Neural progenitor cell (in vitro differentiated cells): Measurements from ENCODE around the gene WWC1. TPM values are rescaled to one million over a fixed set of nuclear protein-coding genes. Genes with fewer than 3 reads are reported as not detected.
A peak's percentile ranks its signal among the peaks of the same experiment; 100 is the strongest.
"Not testable (repeated sequence)": the region's sequence is repeated elsewhere in the genome, so short reads cannot be mapped to it uniquely, and the experiment has no call there.

Source experiments
- DNase-seq: peaks from one replicate; pipeline ENCODE4 v3.0.0-alpha.2; 2016; ENCODE audit warnings: low spot score
- H2AFZ ChIP-seq: fragments of 200-600 bp; sonication (generic); replicated peaks from 2 replicates; pipeline ENCODE4 v1.6.1; 2016; ENCODE audit warnings: antibody characterized with exemption
- H3F3A ChIP-seq: fragments of 200-600 bp; sonication (generic); 2 replicates; pipeline ENCODE4 v1.6.1; 2016; ENCODE audit warnings: antibody characterized with exemption, low read depth
- H3K27ac ChIP-seq: fragments of 200-600 bp; sonication (generic); 2 replicates; pipeline ENCODE4 v1.5.1; 2016; ENCODE audit warnings: mild to moderate bottlenecking
- H3K27me3 ChIP-seq: fragments of 200-600 bp; sonication (generic); 2 replicates; pipeline ENCODE4 v1.6.1; 2016; ENCODE audit warnings: mild to moderate bottlenecking, moderate library complexity
- H3K36me3 ChIP-seq: fragments of 200-600 bp; sonication (generic); 2 replicates; pipeline ENCODE4 v1.5.1; 2016
- H3K4me1 ChIP-seq: fragments of 200-600 bp; sonication (generic); 2 replicates; pipeline ENCODE4 v1.6.1; 2016; ENCODE audit warnings: mixed run types
- H3K4me2 ChIP-seq: fragments of 200-600 bp; sonication (generic); 2 replicates; pipeline ENCODE4 v1.6.1; 2016
- H3K4me3 ChIP-seq: fragments of 200-600 bp; sonication (generic); 2 replicates; pipeline ENCODE4 v1.5.1; 2016
- H3K79me2 ChIP-seq: fragments of 200-600 bp; sonication (generic); 2 replicates; pipeline ENCODE4 v1.6.1; 2016; ENCODE audit warnings: low read depth
- H3K9ac ChIP-seq: fragments of 200-600 bp; sonication (generic); 2 replicates; pipeline ENCODE4 v1.6.1; 2016
- H3K9me3 ChIP-seq: fragments of 200-600 bp; sonication (generic); 2 replicates; pipeline ENCODE4 v1.5.1; 2016; ENCODE audit warnings: low read depth
- H4K20me1 ChIP-seq: fragments of 200-600 bp; sonication (generic); 2 replicates; pipeline ENCODE4 v1.6.1; 2016; ENCODE audit warnings: low read depth
- H3K27ac Mint-ChIP-seq: 3 replicates; pipeline ENCODE4 v1.8.0; 2021; ENCODE audit warnings: mixed read lengths
- H3K27me3 Mint-ChIP-seq: 2 replicates; pipeline ENCODE4 v1.8.0; 2022; ENCODE audit warnings: low read depth, mild to moderate bottlenecking, inconsistent platforms, moderate library complexity, mixed read lengths; ENCODE audit not compliant: insufficient read depth
- H3K36me3 Mint-ChIP-seq: 3 replicates; pipeline ENCODE4 v1.8.0; 2021; ENCODE audit warnings: mixed read lengths
- H3K4me1 Mint-ChIP-seq: 3 replicates; pipeline ENCODE4 v1.8.0; 2021; ENCODE audit warnings: mixed read lengths
- H3K4me3 Mint-ChIP-seq: 3 replicates; pipeline ENCODE4 v1.8.0; 2021; ENCODE audit warnings: mild to moderate bottlenecking, moderate library complexity, mixed read lengths
- H3K9me3 Mint-ChIP-seq: 3 replicates; pipeline ENCODE4 v1.8.0; 2020; ENCODE audit warnings: mixed read lengths
- CTCF ChIP-seq: fragments of 200-600 bp; sonication (generic); IDR thresholded peaks from 2 replicates; pipeline ENCODE4 v1.5.1; 2017; ENCODE audit warnings: antibody characterized with exemption, mild to moderate bottlenecking
- EZH2 ChIP-seq: fragments of 200-600 bp; sonication (generic); IDR thresholded peaks from 2 replicates; pipeline ENCODE4 v1.6.1; 2017; ENCODE audit warnings: antibody characterized with exemption, mild to moderate bottlenecking, moderate library complexity
- EZH2phosphoT487 ChIP-seq: fragments of 200-600 bp; sonication (generic); IDR thresholded peaks from 2 replicates; pipeline ENCODE4 v1.6.1; 2017; ENCODE audit warnings: antibody characterized with exemption
- total RNA-seq: library from RNA; depleted of rRNA; stranded (reverse); fragments of >200 nt; gene quantifications from 2 replicates; pipeline ENCODE4 v1.2.3, GENCODE V29; 2015; ENCODE audit warnings: low replicate concordance

The WWC1 gene
- total RNA-seq, 1 donor from 2014 or later, result 6.7 TPM

- no peak overlapping the region for H3K27ac ChIP-seq
- Mint-ChIP-seq H3K4me1 (peaks cover 42% of the 10 kb centered on the region), H3K36me3 (no peaks in the 10 kb centered on the region), H3K4me3 (no peak overlapping the region), H3K9me3 (no peaks in the 10 kb centered on the region), H3K27ac (no peak overlapping the region), H3K27me3 (peaks cover 13% of the 10 kb centered on the region)
- H3K36me3 ChIP-seq, result no peaks in the 10 kb centered on the region
- H3K27me3 ChIP-seq, result no peaks in the 10 kb centered on the region
- H3K9ac ChIP-seq, result no peak overlapping the region
- H3K79me2 ChIP-seq, result no peaks in the 10 kb centered on the region
- TF ChIP-seq EZH2 (no peak), EZH2phosphoT487 (no peak), CTCF (no peak)
- DNase-seq, result no peak
- no peaks in the 10 kb centered on the region for H3K9me3 ChIP-seq
- peaks cover 13% of the 10 kb centered on the region for H3K4me1 ChIP-seq
- H4K20me1 ChIP-seq, result peaks cover 6% of the 10 kb centered on the region
- H3K4me3 ChIP-seq, result no peak overlapping the region
- H3K4me2 ChIP-seq, result no peak overlapping the region
- H2AFZ ChIP-seq, result no peak overlapping the region
- peaks cover 16% of the 10 kb centered on the region for H3F3A ChIP-seq
Observed at GRCh38 chr5:168337361-168337760, 45.9 kb downstream of the WWC1 start.

GRCh38 chr5:168339109-168339771, 47.8 kb downstream of the WWC1 start:
- peak; percentile 44 for DNase-seq

GRCh38 chr5:168339772-168340140, 48.3 kb downstream of the WWC1 start:
- H3K4me1 ChIP-seq, H3K36me3 Mint-ChIP-seq, H2AFZ ChIP-seq, H3K27ac Mint-ChIP-seq, H3K79me2 ChIP-seq, H3K9me3 Mint-ChIP-seq, H3K9me3 ChIP-seq, H3K4me3 ChIP-seq, H3K4me3 Mint-ChIP-seq, H3K9ac ChIP-seq, H4K20me1 ChIP-seq, H3K36me3 ChIP-seq, H3K27me3 ChIP-seq, H3F3A ChIP-seq, H3K4me2 ChIP-seq, DNase-seq, H3K27ac ChIP-seq: not testable (repeated sequence)
- Mint-ChIP-seq H3K27me3 (peaks cover 10% of the 10 kb centered on the region), H3K4me1 (peaks cover 22% of the 10 kb centered on the region)

More at GRCh38 chr5:168339109-168339771, 47.8 kb downstream of the WWC1 start:
- H3K36me3 ChIP-seq, result no peaks in the 10 kb centered on the region
- TF ChIP-seq EZH2phosphoT487, result no peak
- no peak for TF ChIP-seq EZH2
- TF ChIP-seq CTCF, result peak; percentile 37
- H3K9me3 ChIP-seq, result no peaks in the 10 kb centered on the region
- H3K9me3 Mint-ChIP-seq, result no peaks in the 10 kb centered on the region
- H3K27me3 Mint-ChIP-seq, result peaks cover 10% of the 10 kb centered on the region
- H3K4me1 Mint-ChIP-seq, result peaks cover 27% of the 10 kb centered on the region
- peaks cover 6% of the 10 kb centered on the region for H4K20me1 ChIP-seq
- H3K4me1 ChIP-seq, result peaks cover 10% of the 10 kb centered on the region
- H3K4me2 ChIP-seq, result no peak overlapping the region
- H2AFZ ChIP-seq, result no peak overlapping the region
- peaks cover 13% of the 10 kb centered on the region for H3F3A ChIP-seq
- H3K36me3 Mint-ChIP-seq, result peaks cover 2% of the 10 kb centered on the region
- no peaks in the 10 kb centered on the region for H3K79me2 ChIP-seq
- H3K27ac ChIP-seq, result no peak overlapping the region
- H3K27ac Mint-ChIP-seq, result no peak overlapping the region
- H3K27me3 ChIP-seq, result no peaks in the 10 kb centered on the region
- H3K4me3 Mint-ChIP-seq, result no peak overlapping the region
- no peak overlapping the region for H3K9ac ChIP-seq
- no peak overlapping the region for H3K4me3 ChIP-seq

- H3K4me1 Mint-ChIP-seq, result peaks cover 15% of the 10 kb centered on the region
- H3K9me3 ChIP-seq, result no peaks in the 10 kb centered on the region
- peaks cover 4% of the 10 kb centered on the region for H3K4me1 ChIP-seq
- H3K4me3 Mint-ChIP-seq, result no peak overlapping the region
- H3K9me3 Mint-ChIP-seq, result no peaks in the 10 kb centered on the region
- DNase-seq, result no peak
- H2AFZ ChIP-seq, result no peak overlapping the region
- no peak for TF ChIP-seq EZH2phosphoT487
- TF ChIP-seq EZH2, result no peak
- TF ChIP-seq CTCF, result no peak
- H3K27me3 Mint-ChIP-seq, result peaks cover 8% of the 10 kb centered on the region
- H3K79me2 ChIP-seq, result no peaks in the 10 kb centered on the region
- H3K36me3 ChIP-seq, result no peaks in the 10 kb centered on the region
- no peak overlapping the region for H3K27ac ChIP-seq
- H3K27ac Mint-ChIP-seq, result no peak overlapping the region
- H3F3A ChIP-seq, result peaks cover under 1% of the 10 kb centered on the region
- H3K27me3 ChIP-seq, result no peaks in the 10 kb centered on the region
- no peak overlapping the region for H3K4me3 ChIP-seq
- no peak overlapping the region for H3K4me2 ChIP-seq
- no peaks in the 10 kb centered on the region for H4K20me1 ChIP-seq
- peaks cover 2% of the 10 kb centered on the region for H3K36me3 Mint-ChIP-seq
- no peak overlapping the region for H3K9ac ChIP-seq
Observed at GRCh38 chr5:168340487-168340886, 49.0 kb downstream of the WWC1 start.
